Measurements from ENCODE around the gene NDEL1. TPM values are rescaled to one million over a fixed set of nuclear protein-coding genes. Genes with fewer than 3 reads are reported as not detected.

The NDEL1 gene
- total RNA-seq, 1 experiment from 2014 or later: 39.2 TPM

GRCh38 chr17:8406174-8406573 is 29.5 kb upstream of the NDEL1 start:
- no peaks in the 10 kb centered on the region for H4K20me1 ChIP-seq (ENCODE audit: insufficient read depth)
- no peak for ATAC-seq
- ChIA-PET RAD21 (ENCODE audit: low non-redundant PET in 1 of 2, low total read pairs in 2 of 2, uncharacterized antibody in 2 of 2, unreplicated experiment in 2 of 2) (no interaction called here), POLR2A (interaction anchor here (1.9 kb wide), 1 partner anchor 12 kb away, joined by 4 read pairs; no protein-coding TSS in a partner anchor), CTCF (no interaction called here)
- H3K4me2 ChIP-seq (ENCODE audit: low read length): no peak overlapping the region
- H3K4me3 ChIP-seq (replicated peaks in 1 of 2; ENCODE audit: low read depth in 1 of 2, low read length in 2 of 2): no peak overlapping the region
- no peaks in the 10 kb centered on the region for H3K36me3 ChIP-seq (ENCODE audit: control insufficient read depth in 1 of 2, insufficient read depth in 2 of 2, low read length in 2 of 2)
- no peak for DNase-seq (ENCODE audit: low read depth, low spot score)
- no TSS peak for BruUV-seq (replicated peaks)
- no peaks in the 10 kb centered on the region for H3K79me2 ChIP-seq (ENCODE audit: insufficient read depth, low read length)
- H3K9me3 ChIP-seq (ENCODE audit: control insufficient read depth in 1 of 2, insufficient read depth in 1 of 2, low read depth in 1 of 2, low read length in 2 of 2): no peaks in the 10 kb centered on the region
- TF ChIP-seq, protein P1, sequence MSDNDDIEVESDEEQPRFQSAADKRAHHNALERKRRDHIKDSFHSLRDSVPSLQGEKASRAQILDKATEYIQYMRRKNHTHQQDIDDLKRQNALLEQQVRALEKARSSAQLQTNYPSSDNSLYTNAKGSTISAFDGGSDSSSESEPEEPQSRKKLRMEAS (IDR thresholded peaks at IDR 0.05): no peak
- TF ChIP-seq JUND (IDR thresholded peaks at IDR 0.05) (no peak), ELF1 (IDR thresholded peaks at IDR 0.05; ENCODE audit: borderline replicate concordance, low read depth) (no peak), RAD21 (IDR thresholded peaks at IDR 0.05; ENCODE audit: low read depth) (no peak), ZNF274 (IDR thresholded peaks at IDR 0.05; ENCODE audit: low read depth, low read length) (no peak), REST (IDR thresholded peaks at IDR 0.05; ENCODE audit: low read depth) (no peak), POLR2AphosphoS5 (IDR thresholded peaks at IDR 0.05; ENCODE audit: low read depth, low read length) (no peak), EZH2phosphoT487 (IDR thresholded peaks at IDR 0.05; ENCODE audit: borderline replicate concordance) (no peak), TCF7L2 (IDR thresholded peaks at IDR 0.05; ENCODE audit: borderline replicate concordance, extremely low read depth, insufficient read depth, insufficient read length) (no peak), ZBTB33 (IDR thresholded peaks at IDR 0.05; ENCODE audit: extremely low read depth, insufficient replicate concordance, low read length) (no peak), YY1 (IDR thresholded peaks at IDR 0.05; ENCODE audit: extremely low read depth, insufficient replicate concordance, low read depth, low read length) (no peak), POLR2A (IDR thresholded peaks at IDR 0.05; ENCODE audit: borderline replicate concordance, extremely low read depth, insufficient read depth, insufficient read length) (no peak), ZFX (IDR thresholded peaks at IDR 0.05) (no peak)
- TF ChIP-seq, protein P2, sequence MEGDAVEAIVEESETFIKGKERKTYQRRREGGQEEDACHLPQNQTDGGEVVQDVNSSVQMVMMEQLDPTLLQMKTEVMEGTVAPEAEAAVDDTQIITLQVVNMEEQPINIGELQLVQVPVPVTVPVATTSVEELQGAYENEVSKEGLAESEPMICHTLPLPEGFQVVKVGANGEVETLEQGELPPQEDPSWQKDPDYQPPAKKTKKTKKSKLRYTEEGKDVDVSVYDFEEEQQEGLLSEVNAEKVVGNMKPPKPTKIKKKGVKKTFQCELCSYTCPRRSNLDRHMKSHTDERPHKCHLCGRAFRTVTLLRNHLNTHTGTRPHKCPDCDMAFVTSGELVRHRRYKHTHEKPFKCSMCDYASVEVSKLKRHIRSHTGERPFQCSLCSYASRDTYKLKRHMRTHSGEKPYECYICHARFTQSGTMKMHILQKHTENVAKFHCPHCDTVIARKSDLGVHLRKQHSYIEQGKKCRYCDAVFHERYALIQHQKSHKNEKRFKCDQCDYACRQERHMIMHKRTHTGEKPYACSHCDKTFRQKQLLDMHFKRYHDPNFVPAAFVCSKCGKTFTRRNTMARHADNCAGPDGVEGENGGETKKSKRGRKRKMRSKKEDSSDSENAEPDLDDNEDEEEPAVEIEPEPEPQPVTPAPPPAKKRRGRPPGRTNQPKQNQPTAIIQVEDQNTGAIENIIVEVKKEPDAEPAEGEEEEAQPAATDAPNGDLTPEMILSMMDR (IDR thresholded peaks at IDR 0.05 in 2 of 3, conservative IDR thresholded peaks at IDR 0.05 in 1 of 3; ENCODE audit: borderline replicate concordance in 1 of 3, insufficient read depth in 1 of 3, low read depth in 2 of 3, low read length in 2 of 3): no peak
- TF ChIP-seq, protein P3, sequence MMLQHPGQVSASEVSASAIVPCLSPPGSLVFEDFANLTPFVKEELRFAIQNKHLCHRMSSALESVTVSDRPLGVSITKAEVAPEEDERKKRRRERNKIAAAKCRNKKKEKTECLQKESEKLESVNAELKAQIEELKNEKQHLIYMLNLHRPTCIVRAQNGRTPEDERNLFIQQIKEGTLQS (IDR thresholded peaks at IDR 0.05): no peak
- H3K27me3 ChIP-seq (ENCODE audit: insufficient read depth, low read length): no peaks in the 10 kb centered on the region
- intact Hi-C loops (cut with micrococcal nuclease): no loop called here
- H2AFZ ChIP-seq (ENCODE audit: low read depth, low read length, poor library complexity, severe bottlenecking): no peak overlapping the region
- H3K9ac ChIP-seq (ENCODE audit: low read length): no peak overlapping the region
- no peaks in the 10 kb centered on the region for H3K9me2 ChIP-seq (ENCODE audit: insufficient read depth)
- H3K27ac ChIP-seq (ENCODE audit: low read depth, low read length): no peak overlapping the region
- H3K4me1 ChIP-seq (ENCODE audit: control insufficient read depth in 1 of 2, insufficient read depth in 2 of 2, low read length in 2 of 2): peaks cover 9 to 53% of the 10 kb centered on the region in 2 experiments

Measured in HCT116 (cell line).